ENCODE measurements around the gene GRK5.

DNA sequence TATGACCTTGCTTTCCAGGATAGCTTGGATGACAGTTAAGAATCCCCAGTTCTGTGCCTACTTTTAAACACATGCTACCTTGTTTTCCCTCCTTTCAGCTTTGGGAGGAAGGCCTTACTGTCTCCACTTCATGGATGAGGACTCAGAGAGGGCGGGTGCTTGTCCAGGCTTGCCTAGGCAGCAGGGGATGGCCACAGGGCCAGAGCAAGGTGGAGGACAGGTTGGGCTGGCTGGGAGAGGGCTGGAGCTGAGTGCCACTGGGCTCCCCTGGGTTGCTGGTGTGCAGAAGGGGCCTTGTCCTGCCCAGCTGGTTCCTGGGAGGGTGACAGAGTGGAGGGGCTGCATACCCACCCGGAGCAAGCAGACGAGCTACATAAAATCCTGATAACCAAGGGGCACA lies 117.8 kb downstream of the GRK5 start:
- TF ChIP-seq, protein P1, sequence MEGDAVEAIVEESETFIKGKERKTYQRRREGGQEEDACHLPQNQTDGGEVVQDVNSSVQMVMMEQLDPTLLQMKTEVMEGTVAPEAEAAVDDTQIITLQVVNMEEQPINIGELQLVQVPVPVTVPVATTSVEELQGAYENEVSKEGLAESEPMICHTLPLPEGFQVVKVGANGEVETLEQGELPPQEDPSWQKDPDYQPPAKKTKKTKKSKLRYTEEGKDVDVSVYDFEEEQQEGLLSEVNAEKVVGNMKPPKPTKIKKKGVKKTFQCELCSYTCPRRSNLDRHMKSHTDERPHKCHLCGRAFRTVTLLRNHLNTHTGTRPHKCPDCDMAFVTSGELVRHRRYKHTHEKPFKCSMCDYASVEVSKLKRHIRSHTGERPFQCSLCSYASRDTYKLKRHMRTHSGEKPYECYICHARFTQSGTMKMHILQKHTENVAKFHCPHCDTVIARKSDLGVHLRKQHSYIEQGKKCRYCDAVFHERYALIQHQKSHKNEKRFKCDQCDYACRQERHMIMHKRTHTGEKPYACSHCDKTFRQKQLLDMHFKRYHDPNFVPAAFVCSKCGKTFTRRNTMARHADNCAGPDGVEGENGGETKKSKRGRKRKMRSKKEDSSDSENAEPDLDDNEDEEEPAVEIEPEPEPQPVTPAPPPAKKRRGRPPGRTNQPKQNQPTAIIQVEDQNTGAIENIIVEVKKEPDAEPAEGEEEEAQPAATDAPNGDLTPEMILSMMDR (IDR thresholded peaks at IDR 0.05), result no peak
- TF ChIP-seq POLR2A (IDR thresholded peaks at IDR 0.05), result no peak

Measured in sigmoid colon (tissue), 3 donors.